HCT116 (cell line): Measurements from ENCODE around the gene PPP1R12C. TPM values are rescaled to one million over a fixed set of nuclear protein-coding genes. Genes with fewer than 3 reads are reported as not detected.

ENCODE experiments used
- ATAC-seq: fragments of 200-7000 bp; cut with Tn5 transposase; 2 replicates; pipeline ENCODE4 v1.9.1; 2020; ENCODE audit warnings: mild to moderate bottlenecking, moderate library complexity
- Bru-seq: library from RNA; stranded (reverse); fragments of 400-500 nt; gene quantifications from one replicate; lab custom pipeline; 2021; lab: Mats Ljungman, UMichigan
- BruChase-seq, 2 experiments: library from RNA; stranded (reverse); fragments of 400-500 nt; gene quantifications; one replicate each; lab custom pipeline; 2021; lab: Mats Ljungman, UMichigan
- BruUV-seq: library from RNA; stranded (reverse); fragments of 400-500 nt; replicated peaks from 2 replicates; lab custom pipeline; 2021; lab: Mats Ljungman, UMichigan
- CTCF ChIA-PET: fragments of 300-600 bp; sonication (Branson Sonifier 250); formaldehyde crosslinking; loops from one replicate; lab custom pipeline; 2021; ENCODE audit warnings: antibody characterized with exemption; lab: Charles Lee
- POLR2A ChIA-PET: fragments of 300-600, 350-600 bp; sonication (Branson Sonifier 250); formaldehyde crosslinking; loops from one replicate; lab custom pipeline; 2021; ENCODE audit warnings: antibody characterized with exemption; lab: Charles Lee
- RAD21 ChIA-PET, 2 experiments: fragments of 300-600 bp; sonication (Branson Sonifier 250); formaldehyde crosslinking; loops; one replicate each; lab custom pipeline; 2023; ENCODE audit warnings: low total read pairs in 2 of 2; ENCODE audit not compliant: uncharacterized antibody in 2 of 2, unreplicated experiment in 2 of 2, low non-redundant PET in 1 of 2; lab: Charles Lee
- DNase-seq: peaks from one replicate; pipeline ENCODE4 v3.0.0-alpha.2; 2010; ENCODE audit warnings: low read depth, low spot score
- H2AFZ ChIP-seq: fragments of 200-600 bp; shearing (Covaris generic), sonication (generic); 2 replicates; pipeline ENCODE4 v1.6.1; 2017; ENCODE audit warnings: low read depth, mixed run types, mixed read lengths, antibody characterized with exemption, low read length; ENCODE audit not compliant: poor library complexity, severe bottlenecking
- H3K27ac ChIP-seq: 2 replicates; pipeline ENCODE4 v1.5.1; 2012; ENCODE audit warnings: low read depth, low read length
- H3K27me3 ChIP-seq: fragments of 200-600 bp; sonication (generic); 2 replicates; pipeline ENCODE4 v1.6.1; 2016; ENCODE audit warnings: mixed run types, low read length, mixed read lengths; ENCODE audit not compliant: insufficient read depth
- H3K36me3 ChIP-seq, 2 experiments: fragments of 200-500 bp in 1 of 2; fragments of 200-600 bp in 1 of 2; sonication (Bioruptor generic) in 1 of 2; sonication (generic) in 1 of 2; 2 replicates each; pipeline versions ENCODE4 v1.5.1 to v1.6.1; 2014 to 2016; ENCODE audit warnings: low read length in 2 of 2, inconsistent platforms in 1 of 2, mixed read lengths in 1 of 2, mixed run types in 1 of 2; ENCODE audit not compliant: insufficient read depth in 2 of 2, control insufficient read depth in 1 of 2
- H3K4me1 ChIP-seq, 2 experiments: fragments of 200-600 bp in 1 of 2; sonication (generic) in 1 of 2; 2 replicates each; pipeline versions ENCODE4 v1.5.1 to v1.6.1; 2012 to 2017; ENCODE audit warnings: low read length in 2 of 2, inconsistent platforms in 1 of 2, mild to moderate bottlenecking in 1 of 2, mixed read lengths in 1 of 2, mixed run types in 1 of 2, moderate library complexity in 1 of 2; ENCODE audit not compliant: insufficient read depth in 2 of 2, control insufficient read depth in 1 of 2
- H3K4me2 ChIP-seq: fragments of 200-600 bp; sonication (generic); 2 replicates; pipeline ENCODE4 v1.6.1; 2017; ENCODE audit warnings: mixed run types, low read length, mixed read lengths
- H3K4me3 ChIP-seq, 2 experiments: fragments of 200-600 bp in 1 of 2; sonication (generic) in 1 of 2; replicated peaks in 1 of 2; 2 replicates each; pipeline ENCODE4 v1.5.1; 2011 to 2016; ENCODE audit warnings: low read length in 2 of 2, control low read depth in 1 of 2, low read depth in 1 of 2, mild to moderate bottlenecking in 1 of 2, mixed read lengths in 1 of 2, mixed run types in 1 of 2
- H3K79me2 ChIP-seq: fragments of 200-600 bp; sonication (generic); 2 replicates; pipeline ENCODE4 v1.6.1; 2017; ENCODE audit warnings: mild to moderate bottlenecking, mixed run types, low read length, moderate library complexity, mixed read lengths; ENCODE audit not compliant: insufficient read depth
- H3K9ac ChIP-seq: fragments of 200-600 bp; sonication (generic); 2 replicates; pipeline ENCODE4 v1.6.1; 2016; ENCODE audit warnings: low read length, mixed read lengths
- H3K9me2 ChIP-seq: fragments of 200-600 bp; sonication (generic), shearing (Covaris generic); 2 replicates; pipeline ENCODE4 v1.6.1; 2017; ENCODE audit warnings: mixed run types, mild to moderate bottlenecking, moderate library complexity; ENCODE audit not compliant: insufficient read depth
- H3K9me3 ChIP-seq, 2 experiments: fragments of 200-500 bp in 1 of 2; fragments of 200-600 bp in 1 of 2; sonication (Bioruptor generic) in 1 of 2; sonication (generic) in 1 of 2; 2 replicates each; pipeline ENCODE4 v1.6.1; 2014 to 2017; ENCODE audit warnings: low read length in 2 of 2, mixed read lengths in 2 of 2, inconsistent platforms in 1 of 2, low read depth in 1 of 2, mild to moderate bottlenecking in 1 of 2, mixed run types in 1 of 2, moderate library complexity in 1 of 2; ENCODE audit not compliant: control insufficient read depth in 1 of 2, insufficient read depth in 1 of 2
- H4K20me1 ChIP-seq: fragments of 200-600 bp; sonication (generic), shearing (Covaris generic); 2 replicates; pipeline ENCODE4 v1.6.1; 2017; ENCODE audit warnings: mixed run types, mild to moderate bottlenecking, moderate library complexity; ENCODE audit not compliant: insufficient read depth
- ELF1 ChIP-seq: IDR thresholded peaks from 2 replicates; pipeline ENCODE4 v1.6.1; 2012; ENCODE audit warnings: low read depth, borderline replicate concordance
- FOSL1 ChIP-seq: IDR thresholded peaks from 2 replicates; pipeline ENCODE4 v1.6.1; 2012; ENCODE audit warnings: low read depth
- JUND ChIP-seq: IDR thresholded peaks from 2 replicates; pipeline ENCODE4 v1.6.1; 2012
- POLR2A ChIP-seq: IDR thresholded peaks from 2 replicates; pipeline ENCODE4 v1.7.0; 2011; ENCODE audit warnings: borderline replicate concordance; ENCODE audit not compliant: insufficient read depth, insufficient read length; ENCODE audit errors: extremely low read depth
- POLR2AphosphoS5 ChIP-seq: IDR thresholded peaks from 2 replicates; pipeline ENCODE4 v1.6.1; 2011; ENCODE audit warnings: mild to moderate bottlenecking, low read depth, low read length, moderate library complexity
- SIN3A ChIP-seq: IDR thresholded peaks from 2 replicates; pipeline ENCODE4 v1.6.1; 2012; ENCODE audit warnings: low read depth
- SP1 ChIP-seq: IDR thresholded peaks from 2 replicates; pipeline ENCODE4 v1.6.1; 2012; ENCODE audit warnings: low read depth
- YY1 ChIP-seq: IDR thresholded peaks from 2 replicates; pipeline ENCODE4 v1.6.1; 2011; ENCODE audit warnings: low read length, low read depth, moderate library complexity, mild to moderate bottlenecking; ENCODE audit not compliant: insufficient replicate concordance; ENCODE audit errors: extremely low read depth
- ZFX ChIP-seq: fragments of 450-650 bp; IDR thresholded peaks from 2 replicates; pipeline ENCODE4 v1.6.1; 2017
- intact Hi-C: fragments of 100-400 bp; cut with micrococcal nuclease; formaldehyde crosslinking; loops from 2 replicates; pipeline ENCODE4 v1.10.0; 2022
- long read RNA-seq: library from polyadenylated mRNA; unstranded; transcript quantifications from one replicate; pipeline ENCODE4 v2.0.0, GENCODE V29; 2021; ENCODE audit not compliant: unreplicated experiment
- polyA plus RNA-seq: library from polyadenylated mRNA; unstranded; fragments of >200 nt; gene quantifications from 2 replicates; pipeline ENCODE4 v1.2.1, GENCODE V29; 2012; ENCODE audit warnings: missing spikeins
- total RNA-seq: library from RNA; stranded (reverse); gene quantifications from one replicate; pipeline ENCODE4 v1.2.1, GENCODE V29; 2021; ENCODE audit not compliant: unreplicated experiment
- TF ChIP-seq, protein P1 (sequence below): IDR thresholded peaks from 2 replicates; pipeline ENCODE4 v1.6.1; 2012
- TF ChIP-seq, protein P2 (sequence below), 3 experiments: fragments of 200-600 bp in 1 of 3; sonication (generic) in 1 of 3; IDR thresholded peaks in 2 of 3; conservative IDR thresholded peaks in 1 of 3; 2 replicates each; pipeline ENCODE4 v1.5.1; 2012 to 2017; ENCODE audit warnings: low read depth in 2 of 3, low read length in 2 of 3, antibody characterized with exemption in 1 of 3, borderline replicate concordance in 1 of 3, control low read depth in 1 of 3, mild to moderate bottlenecking in 1 of 3, mixed read lengths in 1 of 3, mixed run types in 1 of 3, moderate library complexity in 1 of 3; ENCODE audit not compliant: insufficient read depth in 1 of 3
- TF ChIP-seq, protein P3 (sequence below): IDR thresholded peaks from 2 replicates; pipeline ENCODE4 v1.6.1; 2012

The PPP1R12C gene
- total RNA-seq = 83.2 TPM
- polyA plus RNA-seq = 50.0 and 59.9 TPM in 2 replicates
- Bru-seq, nascent RNA = percentile 58 among the genes with signal in this experiment
- percentile 75 among the genes with signal in this experiment for BruChase-seq, experiment 1, labeled RNA remaining after a 6-hour chase
- percentile 72 among the genes with signal in this experiment for BruChase-seq, experiment 2, labeled RNA remaining after a 2-hour chase
- long read RNA-seq, partial matches to known transcripts = 33 of 70 reads
- long read RNA-seq, other reads (novel, unspliced or antisense) = 36 of 70 reads

DNA sequence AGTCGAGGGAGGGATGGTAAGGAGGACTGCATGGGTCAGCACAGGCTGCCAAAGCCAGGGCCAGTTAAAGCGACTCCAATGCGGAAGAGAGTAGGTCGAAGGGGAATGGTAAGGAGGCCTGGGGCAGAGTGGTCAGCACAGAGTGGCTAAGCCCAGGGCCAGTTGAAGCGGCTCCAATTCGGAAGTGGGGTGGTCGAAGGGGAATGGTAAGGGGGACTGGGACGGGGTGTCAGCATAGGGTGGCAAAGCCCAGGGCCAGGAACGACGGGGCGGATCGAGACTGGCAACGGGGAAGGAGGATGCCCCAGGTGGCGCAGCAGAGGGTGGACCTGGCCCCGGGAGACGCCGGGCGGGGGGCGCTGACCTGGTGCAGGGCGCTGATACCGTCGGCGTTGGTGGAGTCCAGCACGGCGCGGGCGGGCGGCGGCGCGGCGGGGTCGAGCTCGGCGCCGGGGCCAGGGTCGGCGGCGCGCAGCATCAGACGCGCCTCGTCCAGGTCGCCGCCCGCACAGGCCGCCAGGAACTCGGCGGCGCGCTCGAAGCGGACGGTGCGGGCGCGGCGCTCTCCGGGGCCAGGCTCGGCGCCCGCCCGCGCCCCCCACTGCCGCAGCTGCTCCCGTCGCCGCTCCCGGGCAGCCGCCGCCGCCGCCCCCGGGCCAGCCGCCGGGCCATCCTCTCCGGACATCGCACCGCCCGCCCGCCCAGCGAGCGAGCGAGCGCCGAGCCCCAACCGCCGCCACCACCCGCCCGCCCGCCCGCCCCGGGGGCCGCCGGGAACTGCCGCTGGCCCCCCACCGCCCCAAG lies at the start of gene PPP1R12C:
TSS of gene PPP1R12C (minus strand) at position 779 of the 804 bp plus-strand sequence. CDS start at position 685, 94 bp downstream.
- Histone ChIP-seq H2AFZ (no peak within 1 kb of the TSS), H3K4me1 (peaks cover 12 to 27% of the 10 kb centered on the region in 2 experiments), H4K20me1 (no peaks in the 10 kb centered on the region), H3K4me3 (peak within 1 kb of the TSS; percentile 84 to 99), H3K27ac (peak within 1 kb of the TSS; percentile 90), H3K36me3 (no peaks in the 10 kb centered on the region; a peak in 2 of 4 replicates), H3K4me2 (peak within 1 kb of the TSS; percentile 87), H3K9ac (peak within 1 kb of the TSS; percentile 95), H3K9me3 (no peaks in the 10 kb centered on the region), H3K79me2 (peaks cover 51% of the 10 kb centered on the region), H3K27me3 (no peaks in the 10 kb centered on the region), H3K9me2 (no peaks in the 10 kb centered on the region)
- intact Hi-C loops = loop anchor here (2.0 kb wide), 1 partner anchor 36 kb away; no protein-coding TSS in a partner anchor
- ChIA-PET RAD21 (no interaction called here), POLR2A (interaction anchor here (0.6 to 2.1 kb wide), 4 partner anchors 28 to 537 kb away, joined by 3 to 10 read pairs (median 6); partner anchors contain the start of gene U2AF2), CTCF (interaction anchor here (1.0 to 1.4 kb wide), 4 partner anchors 24 to 301 kb away, joined by 3 to 9 read pairs (median 4); partner anchors contain the start of gene DNAAF3)
- peak; percentile 26 for ATAC-seq
- DNase-seq = no peak
- no TSS peak for BruUV-seq
- TF ChIP-seq POLR2A (no peak), SIN3A (no peak), YY1 (no peak), POLR2AphosphoS5 (no peak; the same call in 1 of the 2 replicates), ZFX (no peak), FOSL1 (no peak), JUND (no peak), ELF1 (no peak), SP1 (no peak)
- TF ChIP-seq, protein P1, sequence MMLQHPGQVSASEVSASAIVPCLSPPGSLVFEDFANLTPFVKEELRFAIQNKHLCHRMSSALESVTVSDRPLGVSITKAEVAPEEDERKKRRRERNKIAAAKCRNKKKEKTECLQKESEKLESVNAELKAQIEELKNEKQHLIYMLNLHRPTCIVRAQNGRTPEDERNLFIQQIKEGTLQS = no peak
- TF ChIP-seq, protein P2, sequence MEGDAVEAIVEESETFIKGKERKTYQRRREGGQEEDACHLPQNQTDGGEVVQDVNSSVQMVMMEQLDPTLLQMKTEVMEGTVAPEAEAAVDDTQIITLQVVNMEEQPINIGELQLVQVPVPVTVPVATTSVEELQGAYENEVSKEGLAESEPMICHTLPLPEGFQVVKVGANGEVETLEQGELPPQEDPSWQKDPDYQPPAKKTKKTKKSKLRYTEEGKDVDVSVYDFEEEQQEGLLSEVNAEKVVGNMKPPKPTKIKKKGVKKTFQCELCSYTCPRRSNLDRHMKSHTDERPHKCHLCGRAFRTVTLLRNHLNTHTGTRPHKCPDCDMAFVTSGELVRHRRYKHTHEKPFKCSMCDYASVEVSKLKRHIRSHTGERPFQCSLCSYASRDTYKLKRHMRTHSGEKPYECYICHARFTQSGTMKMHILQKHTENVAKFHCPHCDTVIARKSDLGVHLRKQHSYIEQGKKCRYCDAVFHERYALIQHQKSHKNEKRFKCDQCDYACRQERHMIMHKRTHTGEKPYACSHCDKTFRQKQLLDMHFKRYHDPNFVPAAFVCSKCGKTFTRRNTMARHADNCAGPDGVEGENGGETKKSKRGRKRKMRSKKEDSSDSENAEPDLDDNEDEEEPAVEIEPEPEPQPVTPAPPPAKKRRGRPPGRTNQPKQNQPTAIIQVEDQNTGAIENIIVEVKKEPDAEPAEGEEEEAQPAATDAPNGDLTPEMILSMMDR (IDR thresholded peaks at IDR 0.05 in 2 of 3, conservative IDR thresholded peaks at IDR 0.05 in 1 of 3; ENCODE audit: borderline replicate concordance in 1 of 3, insufficient read depth in 1 of 3, low read depth in 2 of 3, low read length in 2 of 3) = no peak
- TF ChIP-seq, protein P3, sequence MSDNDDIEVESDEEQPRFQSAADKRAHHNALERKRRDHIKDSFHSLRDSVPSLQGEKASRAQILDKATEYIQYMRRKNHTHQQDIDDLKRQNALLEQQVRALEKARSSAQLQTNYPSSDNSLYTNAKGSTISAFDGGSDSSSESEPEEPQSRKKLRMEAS = no peak
